ENCODE results near the gene ADCY2.

DNA sequence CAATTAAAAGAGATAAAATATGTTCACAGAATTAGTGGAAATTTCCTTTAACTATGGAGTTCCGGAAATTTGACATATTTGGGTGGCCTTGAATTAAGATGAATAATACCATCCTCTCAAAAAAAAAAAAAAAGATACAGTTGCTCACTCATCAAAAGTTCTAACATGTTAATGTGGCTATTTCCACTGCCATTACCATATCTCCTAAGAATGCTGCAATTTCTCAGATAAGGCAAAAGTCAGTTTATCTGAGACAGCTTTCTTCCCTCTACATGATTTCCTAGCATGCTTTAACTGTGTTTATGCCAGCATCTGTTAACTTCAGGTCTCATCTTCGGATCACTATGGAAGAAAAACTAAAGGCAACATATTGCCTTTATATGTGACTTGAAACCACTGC is 470.3 kb downstream of the ADCY2 start:
- TF ChIP-seq POLR2A (IDR thresholded peaks at IDR 0.05; ENCODE audit: low read depth, low read length) (no peak), POLR2AphosphoS5 (IDR thresholded peaks at IDR 0.05; ENCODE audit: low read depth, low read length) (no peak)

Data from GM12892 (cell line).